Activated naive CD4-positive, alpha-beta T cell treated with anti-CD3 and anti-CD28 coated beads for 36 hours (primary cell): ENCODE results near the gene GPRIN2. TPM values are rescaled to one million over a fixed set of nuclear protein-coding genes. Genes with fewer than 3 reads are reported as not detected.
A peak's percentile ranks its signal among the peaks of the same experiment; 100 is the strongest.
"Not testable (repeated sequence)": the region's sequence is repeated elsewhere in the genome, so short reads cannot be mapped to it uniquely, and the experiment has no call there.

Experiments
- CTCF ChIA-PET: fragments of 350-600 bp; sonication (Branson Sonifier 250); formaldehyde crosslinking; loops from one replicate; lab custom pipeline; 2021; ENCODE audit warnings: antibody characterized with exemption; lab: Charles Lee
- DNase-seq: peaks from one replicate; pipeline ENCODE4 v3.0.0-alpha.2; 2020
- H3K27ac Mint-ChIP-seq: one replicate; pipeline ENCODE4 v1.8.0; 2021; ENCODE audit warnings: mild to moderate bottlenecking, mixed read lengths
- H3K27me3 Mint-ChIP-seq: one replicate; pipeline ENCODE4 v1.8.0; 2021; ENCODE audit warnings: low read depth, mixed read lengths
- H3K36me3 Mint-ChIP-seq: one replicate; pipeline ENCODE4 v1.8.0; 2021; ENCODE audit warnings: low read depth, mixed read lengths
- H3K4me1 Mint-ChIP-seq: one replicate; pipeline ENCODE4 v1.8.0; 2021; ENCODE audit warnings: low read depth, mixed read lengths
- H3K4me3 Mint-ChIP-seq: one replicate; pipeline ENCODE4 v1.8.0; 2021; ENCODE audit warnings: mild to moderate bottlenecking, moderate library complexity, mixed read lengths
- H3K9me3 Mint-ChIP-seq: one replicate; pipeline ENCODE4 v1.8.0; 2021; ENCODE audit warnings: mixed read lengths
- intact Hi-C: fragments of 100-400 bp; cut with micrococcal nuclease; formaldehyde crosslinking; loops from one replicate; pipeline ENCODE4 v1.15.1; 2023
- total RNA-seq, 2 experiments: library from RNA; stranded (reverse); gene quantifications; one replicate each; pipeline ENCODE4 v1.2.3, GENCODE V29; 2021

The GPRIN2 gene
- total RNA-seq, 2 experiments from 2014 or later, result not detected

GRCh38 chr10:46581997-46582396 is 25.5 kb upstream of the GPRIN2 start:
- H3K9me3 Mint-ChIP-seq, H3K27ac Mint-ChIP-seq, H3K4me1 Mint-ChIP-seq, H3K4me3 Mint-ChIP-seq, CTCF ChIA-PET, intact Hi-C loops, H3K27me3 Mint-ChIP-seq, H3K36me3 Mint-ChIP-seq, DNase-seq: not testable (repeated sequence)

DNA sequence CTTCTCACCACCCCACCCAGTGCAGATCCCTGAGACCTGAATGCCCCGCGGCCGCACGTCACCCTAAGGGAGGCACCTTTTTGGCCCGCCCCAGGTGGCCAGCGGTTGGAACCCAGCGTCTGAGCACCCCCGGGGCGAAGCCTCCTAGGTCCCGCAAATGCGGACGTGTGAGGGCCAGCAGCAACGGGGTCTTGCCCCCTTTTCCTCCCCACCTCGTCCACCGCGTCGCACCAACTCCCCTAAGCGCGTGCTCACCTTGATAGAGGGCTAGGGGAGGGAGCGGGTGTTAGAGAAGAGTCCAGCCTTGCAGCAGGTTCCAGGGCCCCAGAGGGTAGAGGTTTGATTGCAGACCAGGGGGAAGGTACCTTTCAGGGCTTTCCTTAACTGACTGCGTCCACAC is 22.9 kb upstream of the GPRIN2 start:
- H3K4me1 Mint-ChIP-seq, H3K27ac Mint-ChIP-seq, H3K27me3 Mint-ChIP-seq, H3K36me3 Mint-ChIP-seq, H3K4me3 Mint-ChIP-seq, intact Hi-C loops, H3K9me3 Mint-ChIP-seq, CTCF ChIA-PET, DNase-seq: not testable (repeated sequence)

GRCh38 chr10:46578474-46579178 is 22.2 kb upstream of the GPRIN2 start, which contains the start of gene SYT15:
Gene SYT15, plus strand, starts transcription at chr10:46579128. Its CDS starts 41 bp downstream, at chr10:46579169.
- H3K4me3 Mint-ChIP-seq, H3K36me3 Mint-ChIP-seq, H3K27me3 Mint-ChIP-seq, H3K9me3 Mint-ChIP-seq, DNase-seq, H3K4me1 Mint-ChIP-seq, CTCF ChIA-PET, intact Hi-C loops, H3K27ac Mint-ChIP-seq: not testable (repeated sequence)

DNA sequence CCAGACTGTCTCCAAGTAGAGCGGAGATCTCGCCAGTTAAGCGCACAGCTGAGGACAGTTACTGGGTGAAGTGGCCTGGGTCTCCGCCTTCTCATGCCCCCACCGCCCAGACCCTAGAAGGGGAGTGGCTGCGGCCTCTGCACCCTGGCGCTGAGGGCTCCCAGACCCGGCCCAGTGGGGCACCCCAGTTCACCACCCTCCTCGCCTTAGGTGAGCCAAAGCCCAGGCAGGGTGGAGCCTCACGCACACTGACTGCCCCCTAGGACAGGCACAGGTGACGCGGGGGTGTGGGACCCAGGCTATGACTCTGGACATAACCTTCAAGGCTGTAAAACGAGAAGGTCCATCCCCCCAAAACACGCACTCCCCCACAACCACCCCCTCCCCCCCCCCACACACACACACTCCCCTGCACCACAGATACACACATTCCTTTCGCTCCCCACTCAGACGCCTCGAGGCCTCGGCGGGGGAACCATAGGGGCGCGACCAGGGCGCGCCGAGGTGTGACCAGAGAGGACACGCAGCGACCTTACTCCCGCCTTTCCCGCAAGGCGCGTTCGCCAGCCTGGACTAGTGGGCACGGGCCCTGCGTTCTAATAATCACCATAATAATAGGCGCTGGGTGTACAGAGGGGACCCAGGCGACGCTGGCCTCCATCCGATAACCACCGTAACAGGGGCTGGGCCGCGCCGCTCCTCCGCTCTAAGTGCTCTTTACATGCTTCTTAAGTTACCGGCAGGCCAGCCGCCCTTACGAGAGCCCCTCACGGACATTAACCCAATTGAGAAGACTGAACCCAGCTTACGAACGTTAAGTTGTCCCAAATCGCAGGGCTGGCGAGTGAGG is 21.4 kb upstream of the GPRIN2 start:
- CTCF ChIA-PET, H3K27me3 Mint-ChIP-seq, intact Hi-C loops, H3K4me1 Mint-ChIP-seq, H3K4me3 Mint-ChIP-seq, H3K36me3 Mint-ChIP-seq, DNase-seq, H3K27ac Mint-ChIP-seq, H3K9me3 Mint-ChIP-seq: not testable (repeated sequence)

- H3K36me3 Mint-ChIP-seq, H3K4me1 Mint-ChIP-seq, DNase-seq, H3K27me3 Mint-ChIP-seq, intact Hi-C loops, H3K27ac Mint-ChIP-seq, H3K9me3 Mint-ChIP-seq, CTCF ChIA-PET, H3K4me3 Mint-ChIP-seq: not testable (repeated sequence)
These were observed 17.4 kb upstream of the GPRIN2 start for GRCh38 chr10:46573884-46574283.

- DNase-seq, H3K4me1 Mint-ChIP-seq, CTCF ChIA-PET, H3K4me3 Mint-ChIP-seq, H3K27me3 Mint-ChIP-seq, H3K36me3 Mint-ChIP-seq, H3K27ac Mint-ChIP-seq, intact Hi-C loops, H3K9me3 Mint-ChIP-seq: not testable (repeated sequence)
These were observed 16.9 kb upstream of the GPRIN2 start for GRCh38 chr10:46573314-46573713.

DNA sequence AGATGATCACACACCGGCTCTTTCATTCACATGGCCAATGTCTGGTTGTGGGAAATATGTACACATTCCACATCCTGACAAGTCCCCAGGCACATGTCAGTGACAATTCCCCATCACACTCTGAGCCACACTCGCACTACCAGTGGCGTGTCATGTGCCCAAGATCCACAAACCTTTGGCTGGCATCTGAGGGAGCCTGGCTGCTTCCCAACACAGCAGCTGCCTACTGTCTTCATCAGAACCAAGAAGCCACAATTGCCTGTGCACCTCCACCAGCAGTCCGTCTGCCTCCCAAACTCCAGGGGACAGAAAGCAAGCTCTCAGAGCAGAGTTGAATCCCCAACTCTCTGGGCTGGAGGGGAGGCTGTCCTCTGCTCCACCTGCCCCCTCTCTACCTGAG is 16.3 kb upstream of the GPRIN2 start:
- H3K9me3 Mint-ChIP-seq, H3K27me3 Mint-ChIP-seq, H3K4me1 Mint-ChIP-seq, H3K4me3 Mint-ChIP-seq, H3K36me3 Mint-ChIP-seq, intact Hi-C loops, DNase-seq, CTCF ChIA-PET, H3K27ac Mint-ChIP-seq: not testable (repeated sequence)

GRCh38 chr10:46570655-46571054 is 14.2 kb upstream of the GPRIN2 start:
- CTCF ChIA-PET, intact Hi-C loops, H3K4me3 Mint-ChIP-seq, H3K4me1 Mint-ChIP-seq, H3K27ac Mint-ChIP-seq, H3K36me3 Mint-ChIP-seq, H3K27me3 Mint-ChIP-seq, DNase-seq, H3K9me3 Mint-ChIP-seq: not testable (repeated sequence)

GRCh38 chr10:46567151-46567550 is 10.7 kb upstream of the GPRIN2 start:
- CTCF ChIA-PET, H3K4me3 Mint-ChIP-seq, H3K27me3 Mint-ChIP-seq, H3K9me3 Mint-ChIP-seq, H3K4me1 Mint-ChIP-seq, H3K36me3 Mint-ChIP-seq, DNase-seq, H3K27ac Mint-ChIP-seq: not testable (repeated sequence)
- intact Hi-C loops, result loop anchor here (5.0 kb wide), 1 partner anchor 340 kb away; no protein-coding TSS in a partner anchor

GRCh38 chr10:46565591-46566332 is 9.3 kb upstream of the GPRIN2 start:
- not testable (repeated sequence) for H3K27ac Mint-ChIP-seq, H3K4me1 Mint-ChIP-seq, H3K36me3 Mint-ChIP-seq, H3K4me3 Mint-ChIP-seq, H3K27me3 Mint-ChIP-seq, H3K9me3 Mint-ChIP-seq
- intact Hi-C loops, result loop anchor here (5.0 kb wide), 1 partner anchor 338 kb away; no protein-coding TSS in a partner anchor
- CTCF ChIA-PET, result interaction anchor here (0.6 to 1.1 kb wide), 2 partner anchors 331 to 336 kb away, joined by 3 read pairs; no protein-coding TSS in a partner anchor
- DNase-seq, result peak; percentile 74

- Mint-ChIP-seq H3K9me3 (no peaks in the 10 kb centered on the region), H3K4me3 (no peak overlapping the region), H3K27ac (no peak overlapping the region), H3K4me1 (peaks cover 10% of the 10 kb centered on the region), H3K27me3 (peaks cover 3% of the 10 kb centered on the region), H3K36me3 (no peaks in the 10 kb centered on the region)
- CTCF ChIA-PET, result interaction anchor here (0.6 kb wide), 1 partner anchor 467 kb away, joined by 3 read pairs; no protein-coding TSS in a partner anchor
- no peak for DNase-seq
- intact Hi-C loops, result no loop called here
These were observed 4.5 kb upstream of the GPRIN2 start for GRCh38 chr10:46560952-46561351.

DNA sequence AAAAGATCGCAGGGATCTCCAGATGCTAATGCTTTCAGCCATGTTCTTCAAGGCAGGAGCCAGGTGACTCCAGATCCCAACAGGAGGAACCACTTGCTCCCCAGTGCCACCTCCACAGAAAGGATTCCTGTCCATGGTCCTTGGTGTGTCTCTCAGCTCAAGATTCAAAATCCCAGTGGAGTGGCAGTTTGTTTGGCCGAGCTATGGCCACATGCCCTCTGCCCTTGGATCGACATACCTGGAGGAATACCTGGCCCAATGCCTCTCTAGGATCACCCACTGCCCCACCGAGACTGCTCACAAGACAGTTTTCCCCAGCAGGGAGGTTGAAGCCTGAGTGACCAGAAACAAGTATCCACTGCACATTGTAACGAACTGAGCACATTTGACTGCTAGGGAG is 3.9 kb upstream of the GPRIN2 start:
- H3K27ac Mint-ChIP-seq, result no peak overlapping the region
- H3K4me1 Mint-ChIP-seq, result peaks cover 10% of the 10 kb centered on the region
- intact Hi-C loops, result no loop called here
- H3K9me3 Mint-ChIP-seq, result no peaks in the 10 kb centered on the region
- CTCF ChIA-PET, result no interaction called here
- peaks cover 6% of the 10 kb centered on the region for H3K27me3 Mint-ChIP-seq
- H3K36me3 Mint-ChIP-seq, result no peaks in the 10 kb centered on the region
- H3K4me3 Mint-ChIP-seq, result no peak overlapping the region
- no peak for DNase-seq
